Measurements from ENCODE around the gene TMPRSS11F. TPM values are rescaled to one million over a fixed set of nuclear protein-coding genes. Genes with fewer than 3 reads are reported as not detected.

The TMPRSS11F gene
- total RNA-seq, 1 donor from 2014 or later, result not detected

DNA sequence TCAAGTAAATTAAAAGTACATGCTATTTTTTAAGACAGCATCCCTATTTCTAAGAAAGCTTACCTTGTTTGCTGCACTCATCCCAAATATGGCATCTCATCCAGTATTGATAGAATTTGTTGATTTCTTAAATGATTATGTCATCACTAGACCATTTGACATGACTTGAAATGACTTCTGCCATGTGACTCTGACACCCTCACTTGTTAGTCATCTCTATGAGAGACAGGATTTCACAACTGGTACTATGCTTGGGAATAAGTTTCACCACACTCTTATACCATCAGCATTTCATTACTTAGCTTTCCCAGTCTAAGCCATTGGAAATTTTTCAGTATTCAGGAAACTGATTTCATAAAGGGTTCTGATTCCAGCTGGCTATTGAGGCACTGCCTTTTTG, 55.3 kb downstream of the TMPRSS11F start:
- CTCF ChIA-PET, result no interaction called here
- Mint-ChIP-seq H3K27me3 (no peaks in the 10 kb centered on the region), H3K4me3 (no peak overlapping the region), H3K4me1 (no peaks in the 10 kb centered on the region), H3K9me3 (no peaks in the 10 kb centered on the region), H3K27ac (no peak overlapping the region), H3K36me3 (ENCODE audit: low read depth) (no peaks in the 10 kb centered on the region)
- intact Hi-C loops (cut with micrococcal nuclease), result no loop called here
- TF ChIP-seq CTCF (IDR thresholded peaks at IDR 0.05), result no peak
- POLR2A ChIA-PET, result no interaction called here
- ATAC-seq (ENCODE audit: low read depth) (no peak), DNase-seq (no peak)

DNA sequence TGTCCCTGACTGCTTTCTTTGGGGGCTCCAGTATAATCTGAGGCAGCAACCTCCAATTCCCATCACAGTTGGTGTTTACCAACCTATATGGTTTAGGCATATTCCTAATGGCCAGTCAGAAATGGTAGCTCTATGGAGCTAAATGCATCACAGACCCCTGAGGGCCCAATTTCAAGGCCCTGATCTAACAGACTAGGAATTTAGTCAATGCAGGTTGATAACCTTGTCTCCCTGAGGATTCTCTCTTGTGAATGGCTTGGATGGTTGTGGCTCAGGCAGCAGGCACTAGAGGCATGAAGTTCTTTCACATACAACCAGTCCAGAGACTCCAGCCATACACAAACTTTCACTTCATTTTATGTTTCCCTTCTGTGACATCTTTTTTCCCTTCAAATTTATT, 59.4 kb downstream of the TMPRSS11F start:
- Mint-ChIP-seq H3K9me3 (no peaks in the 10 kb centered on the region), H3K4me3 (no peak overlapping the region), H3K36me3 (ENCODE audit: low read depth) (no peaks in the 10 kb centered on the region), H3K4me1 (no peaks in the 10 kb centered on the region), H3K27ac (no peak overlapping the region), H3K27me3 (no peaks in the 10 kb centered on the region)
- no peak for ATAC-seq (ENCODE audit: low read depth)
- no peak for DNase-seq
- ChIA-PET CTCF (no interaction called here), POLR2A (no interaction called here)
- TF ChIP-seq CTCF (IDR thresholded peaks at IDR 0.05), result no peak
- intact Hi-C loops (cut with micrococcal nuclease), result no loop called here

- CTCF ChIA-PET, result no interaction called here
- H3K4me3 Mint-ChIP-seq, result no peak overlapping the region
- no peaks in the 10 kb centered on the region for H3K36me3 Mint-ChIP-seq (ENCODE audit: low read depth)
- DNase-seq (no peak), ATAC-seq (ENCODE audit: low read depth) (no peak)
- intact Hi-C loops (cut with micrococcal nuclease), result no loop called here
- POLR2A ChIA-PET, result no interaction called here
- no peaks in the 10 kb centered on the region for H3K9me3 Mint-ChIP-seq
- no peaks in the 10 kb centered on the region for H3K4me1 Mint-ChIP-seq
- no peak overlapping the region for H3K27ac Mint-ChIP-seq
- no peak for TF ChIP-seq CTCF (IDR thresholded peaks at IDR 0.05)
- no peaks in the 10 kb centered on the region for H3K27me3 Mint-ChIP-seq
Observed at GRCh38 chr4:68062501-68062900, 67.2 kb downstream of the TMPRSS11F start.

DNA sequence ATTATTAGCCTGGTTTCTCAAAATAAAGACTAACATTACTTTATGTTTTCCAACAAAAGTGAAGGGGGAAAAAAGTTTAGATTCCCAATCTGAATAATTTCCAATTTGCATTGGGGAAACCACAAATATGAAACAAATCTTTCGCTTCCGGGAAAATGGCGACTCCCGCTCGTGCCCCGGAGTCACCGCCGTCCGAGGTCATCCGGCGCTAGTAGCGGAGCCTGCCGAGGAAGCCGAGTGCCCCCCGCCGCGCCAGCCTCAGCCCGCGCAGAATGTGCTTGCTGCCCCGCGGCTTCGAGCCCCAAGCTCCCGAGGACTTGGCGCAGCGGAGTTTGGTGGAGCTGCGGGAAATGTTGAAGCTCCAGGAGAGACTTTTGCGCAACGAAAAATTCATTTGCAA, 91.4 kb downstream of the TMPRSS11F start:
- Mint-ChIP-seq H3K4me1 (no peaks in the 10 kb centered on the region), H3K4me3 (no peak overlapping the region), H3K27me3 (no peaks in the 10 kb centered on the region), H3K36me3 (ENCODE audit: low read depth) (no peaks in the 10 kb centered on the region), H3K27ac (no peak overlapping the region), H3K9me3 (no peaks in the 10 kb centered on the region)
- intact Hi-C loops (cut with micrococcal nuclease), result no loop called here
- no peak for TF ChIP-seq CTCF (IDR thresholded peaks at IDR 0.05)
- DNase-seq (no peak), ATAC-seq (ENCODE audit: low read depth) (no peak)
- ChIA-PET CTCF (no interaction called here), POLR2A (no interaction called here)

- ATAC-seq (ENCODE audit: low read depth), result no peak
- ChIA-PET CTCF (no interaction called here), POLR2A (no interaction called here)
- Mint-ChIP-seq H3K4me1 (no peaks in the 10 kb centered on the region), H3K36me3 (ENCODE audit: low read depth) (no peaks in the 10 kb centered on the region), H3K27ac (no peak overlapping the region), H3K9me3 (no peaks in the 10 kb centered on the region), H3K27me3 (peaks cover 2% of the 10 kb centered on the region), H3K4me3 (no peak overlapping the region)
- no peak for DNase-seq
- TF ChIP-seq CTCF (IDR thresholded peaks at IDR 0.05), result no peak
- intact Hi-C loops (cut with micrococcal nuclease), result no loop called here
Observed at GRCh38 chr4:68021185-68021584, 108.5 kb downstream of the TMPRSS11F start.

All from activated B cell treated with CpG ODN at 0.5 μM for 24 hours (primary cell).